Panc1 (cell line): ENCODE results near the gene HK2. TPM values are rescaled to one million over a fixed set of nuclear protein-coding genes. Genes with fewer than 3 reads are reported as not detected.

ENCODE experiments used
- ATAC-seq: fragments of 200-7000 bp; cut with Tn5 transposase; 2 replicates; pipeline ENCODE4 v1.9.1; 2020; ENCODE audit warnings: mild to moderate bottlenecking, moderate library complexity
- BruUV-seq: library from RNA; stranded (reverse); fragments of 400-500 nt; replicated peaks from 2 replicates; lab custom pipeline; 2021; lab: Mats Ljungman, UMichigan
- CTCF ChIA-PET: fragments of 300-600 bp; sonication (Branson Sonifier 250); formaldehyde crosslinking; loops from one replicate; lab custom pipeline; 2022; ENCODE audit warnings: antibody characterized with exemption; lab: Charles Lee
- POLR2A ChIA-PET: fragments of 300-600 bp; sonication (Branson Sonifier 250); formaldehyde crosslinking; loops from one replicate; lab custom pipeline; 2022; ENCODE audit warnings: antibody characterized with exemption; lab: Charles Lee
- DNase-seq: peaks from one replicate; pipeline ENCODE4 v3.0.0-alpha.2; 2010; ENCODE audit warnings: low read depth, low spot score
- H3K27ac ChIP-seq: 2 replicates; pipeline ENCODE4 v1.5.1; 2011; ENCODE audit warnings: mild to moderate bottlenecking, low read length, inconsistent platforms
- H3K27me3 ChIP-seq: fragments of 200-500 bp; sonication (Bioruptor generic); 2 replicates; pipeline ENCODE4 v1.6.0; 2014; ENCODE audit warnings: low read length, inconsistent platforms; ENCODE audit not compliant: control insufficient read depth, insufficient read depth
- H3K36me3 ChIP-seq: fragments of 200-500 bp; sonication (Bioruptor generic); 2 replicates; pipeline ENCODE4 v1.5.1; 2014; ENCODE audit warnings: inconsistent platforms, mild to moderate bottlenecking, low read length, moderate library complexity; ENCODE audit not compliant: control insufficient read depth, insufficient read depth
- H3K4me1 ChIP-seq: 2 replicates; pipeline ENCODE4 v1.5.1; 2011; ENCODE audit warnings: inconsistent platforms, mild to moderate bottlenecking, low read length, moderate library complexity; ENCODE audit not compliant: control insufficient read depth, insufficient read depth
- H3K4me3 ChIP-seq, 2 experiments: 2 replicates each; pipeline ENCODE4 v1.5.1; 2011 to 2012; ENCODE audit warnings: low read depth in 2 of 2, low read length in 2 of 2, mild to moderate bottlenecking in 2 of 2, inconsistent platforms in 1 of 2, moderate library complexity in 1 of 2
- H3K9me3 ChIP-seq: fragments of 200-500 bp; sonication (Bioruptor generic); 2 replicates; pipeline ENCODE4 v1.5.1; 2014; ENCODE audit warnings: low read depth, mild to moderate bottlenecking, inconsistent platforms, low read length, moderate library complexity; ENCODE audit not compliant: control insufficient read depth, insufficient read depth
- CTCF ChIP-seq: fragments of 450-650 bp; IDR thresholded peaks from 2 replicates; pipeline ENCODE4 v1.5.1; 2017; ENCODE audit warnings: mild to moderate bottlenecking
- POLR2AphosphoS5 ChIP-seq: IDR thresholded peaks from 2 replicates; pipeline ENCODE4 v1.6.1; 2012; ENCODE audit warnings: mild to moderate bottlenecking, low read depth, low read length, moderate library complexity
- REST ChIP-seq, 2 experiments: IDR thresholded peaks; 2 replicates each; pipeline ENCODE4 v1.6.1; 2011 to 2012; ENCODE audit warnings: low read depth in 2 of 2, control low read depth in 1 of 2, low read length in 1 of 2, mild to moderate bottlenecking in 1 of 2, moderate library complexity in 1 of 2; ENCODE audit not compliant: insufficient read depth in 1 of 2
- SIN3A ChIP-seq: IDR thresholded peaks from 2 replicates; pipeline ENCODE4 v1.6.1; 2012; ENCODE audit warnings: low read depth, mild to moderate bottlenecking, low read length, moderate library complexity, borderline replicate concordance; ENCODE audit not compliant: insufficient read depth
- TCF7L2 ChIP-seq: IDR thresholded peaks from 2 replicates; pipeline ENCODE4 v1.6.1; 2011; ENCODE audit warnings: mild to moderate bottlenecking, low read depth, low read length, inconsistent platforms
- in situ Hi-C: cut with HindIII; loops from 2 replicates; pipeline ENCODE4 v1.10.0; 2016; ENCODE audit warnings: low sequenced_read_pairs, low pct_unique_long_range_greater_than_20kb
- intact Hi-C: fragments of 100-400 bp; cut with micrococcal nuclease; formaldehyde crosslinking; loops from one replicate; pipeline ENCODE4 v1.10.0; 2022; ENCODE audit not compliant: unreplicated experiment
- total RNA-seq: library from RNA; stranded (reverse); gene quantifications from one replicate; pipeline ENCODE4 v1.2.1, GENCODE V29; 2021; ENCODE audit not compliant: unreplicated experiment

Gene HK2
- total RNA-seq, 1 experiment from 2014 or later = 1.7 TPM

GRCh38 chr2:74892609-74893008, 58.7 kb downstream of the HK2 start:
- intact Hi-C loops = no loop called here

GRCh38 chr2:74893332-74893731, 59.4 kb downstream of the HK2 start:
- Histone ChIP-seq H3K4me1 (no peaks in the 10 kb centered on the region), H3K9me3 (no peaks in the 10 kb centered on the region), H3K27ac (no peak overlapping the region), H3K27me3 (no peaks in the 10 kb centered on the region), H3K4me3 (no peak overlapping the region), H3K36me3 (no peaks in the 10 kb centered on the region)
- DNase-seq (peak; percentile 57), ATAC-seq (peak; percentile 72)
- ChIA-PET POLR2A (no interaction called here), CTCF (no interaction called here)
- TF ChIP-seq CTCF (no peak), POLR2AphosphoS5 (no peak), SIN3A (no peak), REST (IDR thresholded peaks at IDR 0.05; ENCODE audit: insufficient read depth in 1 of 2, low read depth in 2 of 2, low read length in 1 of 2) (no peak), TCF7L2 (no peak)
- intact Hi-C loops = no loop called here
- in situ Hi-C loops = no loop called here
- no TSS peak for BruUV-seq

More at GRCh38 chr2:74892609-74893008, 58.7 kb downstream of the HK2 start:
- no peak for ATAC-seq
- no peaks in the 10 kb centered on the region for H3K36me3 ChIP-seq
- no peak for DNase-seq
- in situ Hi-C loops = no loop called here
- H3K27ac ChIP-seq = no peak overlapping the region
- TF ChIP-seq TCF7L2 = no peak
- no peak for TF ChIP-seq REST (IDR thresholded peaks at IDR 0.05; ENCODE audit: insufficient read depth in 1 of 2, low read depth in 2 of 2, low read length in 1 of 2)
- TF ChIP-seq POLR2AphosphoS5 = no peak
- TF ChIP-seq SIN3A = no peak
- H3K4me3 ChIP-seq = no peak overlapping the region
- H3K27me3 ChIP-seq = no peaks in the 10 kb centered on the region
- ChIA-PET POLR2A (no interaction called here), CTCF (no interaction called here)
- no peaks in the 10 kb centered on the region for H3K4me1 ChIP-seq
- no peaks in the 10 kb centered on the region for H3K9me3 ChIP-seq
- no TSS peak for BruUV-seq
